Stimulated activated CD8-positive, alpha-beta memory T cell treated with anti-CD3 and anti-CD28 coated beads, Interleukin-12 subunit alpha, Interleukin-12 subunit beta, amount 100 ng/mL, for 24 hours (primary cell): Measurements from ENCODE around the gene SCN2A.

ENCODE experiments used
- DNase-seq: peaks from one replicate; pipeline ENCODE4 v3.0.0-alpha.2; 2020; ENCODE audit errors: extremely low read depth

The SCN2A gene

DNA sequence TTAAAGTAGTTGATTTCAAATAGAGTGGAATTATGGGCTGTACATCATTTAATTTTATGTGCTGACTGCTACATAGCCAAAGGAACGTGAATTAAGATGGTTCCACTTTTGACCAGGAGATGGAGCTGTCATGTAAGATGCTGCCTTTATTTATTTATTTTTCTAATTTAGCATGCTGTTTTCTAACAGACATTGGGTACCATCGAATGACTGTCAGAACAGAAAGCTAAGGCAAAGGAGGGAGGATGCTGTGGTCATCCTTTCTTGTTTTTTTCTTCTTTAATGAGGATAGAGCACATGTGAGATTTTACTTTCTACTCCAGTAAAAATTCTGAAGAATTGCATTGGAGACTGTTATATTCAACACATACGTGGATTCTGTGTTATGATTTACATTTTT, at the start of gene SCN2A:
Gene SCN2A (plus strand): TSS at position 185 of the 400 bp plus-strand sequence. CDS start 56,410 bp downstream, outside the sequence.
- no peak for DNase-seq

DNA sequence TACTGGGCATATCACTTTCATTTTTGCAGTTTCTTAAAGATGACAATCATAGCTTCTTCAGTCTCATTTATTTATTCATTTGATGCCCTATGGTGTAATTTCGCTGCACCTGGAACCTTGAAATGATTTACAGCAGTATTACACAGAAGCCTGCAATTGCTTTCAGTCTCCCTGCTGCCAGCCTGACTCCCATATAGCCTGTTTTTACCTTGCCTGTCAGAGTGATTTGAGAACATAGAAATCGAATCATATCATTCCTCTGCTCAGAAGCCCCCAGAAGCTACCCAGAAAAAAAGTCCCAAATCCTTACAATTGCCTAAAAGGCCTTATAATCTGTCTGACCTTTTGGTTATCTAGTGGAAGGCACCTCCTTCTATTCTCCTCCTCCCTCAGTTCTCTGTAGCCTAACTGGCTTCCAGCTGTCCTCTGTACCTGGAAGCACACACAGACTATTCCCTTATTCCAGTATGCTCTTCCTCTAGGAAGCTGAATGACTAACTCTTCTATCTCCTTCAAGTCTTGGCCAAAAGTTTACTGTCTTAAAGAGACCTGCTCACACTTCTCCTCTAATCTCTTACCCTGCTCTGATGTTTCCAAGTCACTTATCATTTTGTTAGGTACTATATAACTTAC, 48.0 kb upstream of the SCN2A start:
- no peak for DNase-seq

- no peak for DNase-seq
Measured at GRCh38 chr2:165192729-165193128, 46.5 kb upstream of the SCN2A start.

GRCh38 chr2:165193178-165193777, 45.9 kb upstream of the SCN2A start:
- no peak for DNase-seq

DNA sequence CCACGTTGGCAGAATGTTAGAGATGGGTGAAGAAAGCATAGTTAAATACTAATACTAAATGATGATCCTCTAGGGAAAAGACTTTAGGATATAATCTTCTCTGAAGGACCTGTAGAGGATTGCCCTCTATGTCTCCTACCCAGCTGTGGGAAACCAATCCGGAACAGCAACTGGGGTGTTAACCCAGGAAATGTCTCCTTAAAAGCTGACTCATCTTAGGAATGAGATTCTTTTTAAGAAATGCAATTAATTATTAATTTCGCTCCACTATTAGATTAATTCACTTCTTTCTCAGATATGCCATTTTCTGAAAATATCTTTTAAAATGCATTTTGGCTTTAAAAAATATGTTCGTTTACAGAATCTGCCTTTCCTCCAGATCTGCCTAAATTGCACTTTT, 42.8 kb upstream of the SCN2A start:
- no peak for DNase-seq

DNA sequence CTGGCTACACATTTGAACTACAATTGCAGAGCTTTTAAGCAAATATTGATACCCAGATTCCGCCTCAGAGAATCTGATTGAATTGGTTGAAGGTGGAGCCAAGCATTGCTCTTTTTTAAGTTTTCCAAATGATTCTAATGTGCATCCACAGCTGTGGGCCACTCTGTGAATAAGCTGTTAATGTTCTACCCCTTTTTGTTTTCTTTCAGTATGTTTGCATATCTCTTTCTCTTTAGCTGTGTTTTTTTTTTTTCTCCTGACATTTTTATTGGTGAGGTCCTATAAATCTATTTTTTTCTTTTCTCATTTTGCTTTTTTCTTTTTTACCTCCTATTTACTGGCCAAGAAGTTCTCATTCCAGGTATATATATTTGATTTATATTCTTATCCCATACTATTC, 41.9 kb upstream of the SCN2A start:
- DNase-seq, result no peak

- no peak for DNase-seq
Measured at GRCh38 chr2:165198181-165198580, 41.0 kb upstream of the SCN2A start.

DNA sequence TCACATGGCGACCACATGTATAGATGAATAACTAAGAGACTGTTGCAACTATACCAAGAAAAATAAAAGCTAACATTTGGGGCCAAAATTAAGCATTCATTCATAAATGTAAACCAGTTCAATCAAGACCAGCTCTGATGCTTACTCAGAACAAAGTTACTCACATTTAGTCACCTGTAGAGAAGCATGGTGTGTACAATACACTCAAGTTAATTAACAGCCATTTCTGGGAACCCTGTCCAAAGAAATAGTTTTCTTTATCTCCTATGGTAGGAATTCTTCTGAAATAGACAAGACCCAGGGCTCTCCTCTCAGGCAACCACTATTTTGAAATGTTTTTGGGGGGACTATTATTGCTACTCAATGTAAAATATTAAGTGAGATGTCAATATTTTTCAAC, 37.0 kb upstream of the SCN2A start:
- no peak for DNase-seq

- no peak for DNase-seq
Measured at GRCh38 chr2:165203689-165204559, 35.3 kb upstream of the SCN2A start, which contains the start of gene SCN3A. Gene SCN3A, minus strand, starts transcription at chr2:165204050. Its CDS starts 27,656 bp downstream, at chr2:165176394.

DNA sequence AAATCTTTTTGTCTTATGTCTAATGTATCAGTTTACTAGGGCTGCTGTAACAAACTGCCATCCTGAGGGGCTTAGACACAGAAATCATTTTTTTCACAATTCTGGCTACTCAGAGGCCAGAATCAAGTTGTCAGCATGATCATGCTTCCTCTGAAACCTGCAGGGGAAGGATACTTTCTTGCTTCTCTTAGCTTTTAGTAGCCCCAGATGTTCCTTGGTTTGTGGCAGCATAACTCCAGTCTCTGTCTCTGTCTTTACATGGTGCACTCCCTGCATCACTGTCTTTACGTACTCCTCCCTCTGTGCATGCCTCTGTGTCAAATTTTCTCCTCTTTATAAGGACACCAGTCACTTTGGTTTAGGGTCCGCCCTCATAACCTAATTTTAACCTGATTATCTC, 33.3 kb upstream of the SCN2A start:
- DNase-seq, result no peak

DNA sequence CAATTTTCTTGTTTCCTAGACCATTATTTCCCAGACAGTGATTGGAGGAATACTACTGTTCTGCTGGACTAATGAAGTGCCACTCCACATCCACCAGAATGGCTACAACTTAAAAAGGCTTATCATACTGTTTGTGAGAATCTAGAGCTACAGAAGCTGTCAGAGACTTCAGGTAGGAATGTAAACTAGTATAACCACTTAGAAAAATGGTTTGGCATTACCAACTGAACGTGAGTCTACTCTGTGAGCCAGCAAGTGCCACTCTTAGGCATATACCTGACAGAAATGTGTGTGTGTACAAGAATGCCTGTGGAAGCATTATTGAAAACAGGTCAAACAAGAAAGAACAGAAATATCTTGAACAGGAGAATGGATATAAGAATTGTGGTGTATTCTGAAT, 31.1 kb upstream of the SCN2A start:
- DNase-seq, result no peak

- no peak for DNase-seq
Measured at GRCh38 chr2:165214093-165214492, 25.1 kb upstream of the SCN2A start.

DNA sequence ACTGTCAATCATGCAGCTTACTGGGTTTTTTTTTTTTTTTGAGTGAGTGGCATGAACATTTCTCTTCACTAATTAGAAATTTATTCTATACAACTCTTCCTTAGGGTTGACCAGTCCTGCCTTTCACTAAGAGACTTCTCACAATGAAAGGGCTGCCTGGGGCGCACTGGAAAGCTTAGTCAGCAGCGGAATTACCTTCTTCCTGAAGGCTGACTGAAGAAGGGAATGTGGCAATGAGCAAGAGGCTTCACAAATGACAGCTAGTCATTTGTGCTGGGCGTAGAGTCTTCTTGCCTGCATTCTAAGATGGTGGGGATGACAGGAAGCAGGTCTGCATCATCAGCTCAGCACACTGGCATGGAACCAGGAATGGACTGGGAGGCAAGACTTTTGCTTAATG, 19.7 kb upstream of the SCN2A start:
- no peak for DNase-seq

DNA sequence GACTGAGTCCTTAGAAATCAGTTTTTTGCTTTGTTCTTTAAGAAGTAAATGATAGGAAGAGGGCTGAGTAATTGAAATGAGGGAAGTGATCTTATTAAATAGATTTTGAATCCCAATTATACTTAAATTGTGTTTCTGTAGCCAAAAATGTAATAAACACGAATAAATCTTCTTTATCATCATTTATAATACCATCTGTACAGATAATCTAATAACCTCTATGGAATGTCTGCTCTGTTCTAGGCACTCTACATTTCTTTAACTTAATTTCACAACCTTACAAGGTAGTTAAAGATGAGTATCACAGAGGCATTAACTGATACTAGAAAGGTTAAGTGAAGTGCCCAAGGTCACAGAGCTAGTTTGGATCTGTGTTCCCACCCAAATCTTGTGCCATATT, 14.3 kb upstream of the SCN2A start:
- no peak for DNase-seq

DNA sequence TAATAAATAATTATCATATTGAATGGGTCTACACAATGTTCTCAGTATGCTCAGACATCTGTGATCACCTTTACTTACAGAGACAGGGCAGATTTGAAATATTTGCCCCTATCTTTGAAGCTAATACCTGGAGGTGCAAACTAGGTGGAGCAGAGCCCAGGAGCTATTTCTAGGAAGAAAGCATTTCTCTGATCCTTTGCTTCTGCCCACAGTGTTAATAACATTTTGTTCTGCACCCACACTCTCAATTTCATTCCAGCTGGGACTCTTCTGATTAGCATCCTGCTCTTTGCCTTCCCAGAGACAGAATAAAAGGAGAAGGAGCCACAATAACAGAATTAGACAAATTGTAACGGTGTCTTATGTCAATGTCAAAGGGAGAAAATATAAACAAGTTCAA, 11.6 kb upstream of the SCN2A start:
- no peak for DNase-seq

- DNase-seq, result no peak
Measured at GRCh38 chr2:165237056-165237455, 2.2 kb upstream of the SCN2A start.

GRCh38 chr2:165238295-165238694, 919 bp upstream of the SCN2A start:
- DNase-seq, result no peak

DNA sequence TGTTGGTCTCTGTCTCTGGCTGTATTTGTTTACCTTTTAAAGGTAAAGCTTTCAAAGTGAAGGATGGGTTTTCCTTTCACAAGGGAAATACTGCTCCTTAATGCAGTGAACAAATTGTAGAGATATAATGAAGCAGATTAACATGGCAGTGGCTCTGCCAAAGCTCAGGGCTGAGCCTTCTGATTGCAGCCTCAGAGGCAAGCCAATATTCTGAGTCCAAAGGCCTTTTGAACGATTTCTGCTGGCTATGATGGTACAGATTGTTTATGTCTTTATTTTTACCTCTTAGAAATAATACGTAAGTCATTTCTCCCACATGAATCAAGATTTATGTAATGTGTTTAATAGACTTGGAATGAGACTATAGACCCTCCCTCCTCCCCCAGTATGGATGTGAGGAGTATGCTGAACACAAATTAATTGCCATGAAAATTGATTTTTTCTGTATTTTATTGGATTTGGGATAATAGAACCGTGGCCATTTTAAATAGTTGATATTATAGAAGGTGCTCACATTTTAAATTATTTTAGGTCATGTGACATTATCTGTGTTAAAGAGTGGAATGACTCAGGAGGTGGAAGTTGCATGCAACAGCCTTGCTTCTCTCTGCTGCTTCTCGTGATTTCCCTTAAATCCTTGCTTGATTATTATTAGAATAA, 772 bp downstream of the SCN2A start:
- no peak for DNase-seq

GRCh38 chr2:165240916-165241315, 1.7 kb downstream of the SCN2A start:
- no peak for DNase-seq

GRCh38 chr2:165245081-165245793, 6.0 kb downstream of the SCN2A start:
- no peak for DNase-seq

- no peak for DNase-seq
Measured at GRCh38 chr2:165248238-165248637, 9.0 kb downstream of the SCN2A start.

DNA sequence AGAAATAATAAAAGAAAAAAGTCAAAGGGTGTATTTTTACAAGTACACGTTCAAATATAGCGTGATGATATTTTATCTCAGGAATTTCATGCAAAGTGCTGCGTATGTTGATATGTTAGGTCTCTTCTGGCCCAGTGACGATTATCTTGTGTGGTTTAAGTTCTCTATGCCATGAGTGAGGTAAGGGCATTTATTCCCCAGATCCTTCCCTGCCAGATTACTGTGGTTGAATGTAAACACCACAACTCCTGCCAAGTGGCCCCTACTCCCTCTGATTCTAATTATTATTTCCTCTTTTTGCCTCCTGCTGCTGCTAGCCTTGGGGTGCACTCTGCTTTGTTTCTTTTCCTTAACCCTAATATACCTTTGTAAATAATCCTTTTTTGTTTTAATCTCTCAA, 12.2 kb downstream of the SCN2A start:
- no peak for DNase-seq
